ENCODE measurements around the gene B2M. TPM values are rescaled to one million over a fixed set of nuclear protein-coding genes. Genes with fewer than 3 reads are reported as not detected.
A peak's percentile ranks its signal among the peaks of the same experiment; 100 is the strongest.

Gene B2M
- total and polyA plus RNA-seq, 10 of the 15 experiments (the other 5 are each of a cell fraction or from before 2014, with no cell fraction given), result 2,901 to 22,794 (median 8,374) TPM

DNA sequence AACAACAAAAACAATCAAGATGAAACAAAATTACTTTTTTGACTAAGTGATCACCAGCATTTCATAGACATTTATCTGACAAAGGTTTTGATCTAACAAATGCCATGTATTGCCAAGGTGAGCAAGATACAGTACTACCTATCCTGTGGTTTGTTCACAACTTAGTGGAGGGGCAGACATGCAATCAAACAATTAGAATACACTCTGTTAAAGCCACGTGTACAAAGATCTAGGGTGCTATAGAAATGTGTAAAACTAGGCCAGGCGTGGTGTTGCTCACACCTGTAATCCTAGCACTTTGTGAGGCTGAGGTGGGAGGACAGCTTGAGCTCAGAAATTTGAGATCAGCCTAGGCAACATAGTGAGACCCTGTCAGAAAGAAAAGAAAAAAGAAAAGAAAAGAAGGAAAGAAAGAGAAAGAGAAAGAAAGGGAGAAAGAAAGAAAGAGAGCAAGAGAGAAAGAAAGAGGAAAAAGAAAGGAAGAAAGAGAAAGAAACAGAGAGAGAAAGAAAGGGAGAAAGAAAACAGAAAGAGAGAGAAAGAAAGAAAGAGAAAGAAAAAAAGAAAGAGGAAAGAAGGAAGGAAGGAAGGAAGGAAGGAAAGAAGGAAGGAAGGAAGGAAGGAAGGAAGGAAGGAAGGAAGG is 23.6 kb downstream of the B2M start (continued):
- TF ChIP-seq KDM1A (IDR thresholded peaks at IDR 0.05; ENCODE audit: borderline replicate concordance), result no peak
- TF ChIP-seq CHD4 (IDR thresholded peaks at IDR 0.05), result no peak
- TF ChIP-seq ZNF384 (IDR thresholded peaks at IDR 0.05; ENCODE audit: borderline replicate concordance, low read depth, low read length), result no peak
- TF ChIP-seq HDAC6 (IDR thresholded peaks at IDR 0.05; ENCODE audit: unreplicated experiment), result no peak
- TF ChIP-seq JUND (IDR thresholded peaks at IDR 0.05; ENCODE audit: low read depth, low read length), result no peak
- TF ChIP-seq KLF5 (IDR thresholded peaks at IDR 0.05; ENCODE audit: partially characterized antibody), result no peak
- TF ChIP-seq SMAD1 (IDR thresholded peaks at IDR 0.05; ENCODE audit: low read depth, partially characterized antibody), result no peak
- TF ChIP-seq IRF3 (IDR thresholded peaks at IDR 0.05), result no peak
- TF ChIP-seq CHD1 (IDR thresholded peaks at IDR 0.05; ENCODE audit: low read depth, low read length), result no peak
- TF ChIP-seq BRCA1 (IDR thresholded peaks at IDR 0.05; ENCODE audit: low read depth, low read length), result no peak
- 0 out of 2 replicates have a peak, but pooled peaks have one; percentile 12 for TF ChIP-seq RAD51 (IDR thresholded peaks at IDR 0.05)
- no peak for TF ChIP-seq ASH2L (IDR thresholded peaks at IDR 0.05; ENCODE audit: borderline replicate concordance, low read depth)
- no peak for TF ChIP-seq TAF1 (IDR thresholded peaks at IDR 0.05; ENCODE audit: borderline replicate concordance, low read depth, low read length)
- TF ChIP-seq ZNF217 (IDR thresholded peaks at IDR 0.05), result no peak
- TF ChIP-seq PAX8 (IDR thresholded peaks at IDR 0.05), result no peak
- TF ChIP-seq, protein P1, sequence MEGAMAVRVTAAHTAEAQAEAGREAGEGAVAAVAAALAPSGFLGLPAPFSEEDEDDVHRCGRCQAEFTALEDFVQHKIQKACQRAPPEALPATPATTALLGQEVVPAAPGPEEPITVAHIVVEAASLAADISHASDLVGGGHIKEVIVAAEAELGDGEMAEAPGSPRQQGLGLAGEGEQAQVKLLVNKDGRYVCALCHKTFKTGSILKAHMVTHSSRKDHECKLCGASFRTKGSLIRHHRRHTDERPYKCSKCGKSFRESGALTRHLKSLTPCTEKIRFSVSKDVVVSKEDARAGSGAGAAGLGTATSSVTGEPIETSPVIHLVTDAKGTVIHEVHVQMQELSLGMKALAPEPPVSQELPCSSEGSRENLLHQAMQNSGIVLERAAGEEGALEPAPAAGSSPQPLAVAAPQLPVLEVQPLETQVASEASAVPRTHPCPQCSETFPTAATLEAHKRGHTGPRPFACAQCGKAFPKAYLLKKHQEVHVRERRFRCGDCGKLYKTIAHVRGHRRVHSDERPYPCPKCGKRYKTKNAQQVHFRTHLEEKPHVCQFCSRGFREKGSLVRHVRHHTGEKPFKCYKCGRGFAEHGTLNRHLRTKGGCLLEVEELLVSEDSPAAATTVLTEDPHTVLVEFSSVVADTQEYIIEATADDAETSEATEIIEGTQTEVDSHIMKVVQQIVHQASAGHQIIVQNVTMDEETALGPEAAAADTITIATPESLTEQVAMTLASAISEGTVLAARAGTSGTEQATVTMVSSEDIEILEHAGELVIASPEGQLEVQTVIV (IDR thresholded peaks at IDR 0.05; ENCODE audit: borderline replicate concordance, partially characterized antibody), result no peak
- TF ChIP-seq BMI1 (IDR thresholded peaks at IDR 0.05; ENCODE audit: borderline replicate concordance), result 0 out of 2 replicates have a peak, but pooled peaks have one; percentile 6
- 0 out of 2 replicates have a peak, but pooled peaks have one; percentile 14 for TF ChIP-seq PKNOX1 (IDR thresholded peaks at IDR 0.05)
- no peak for TF ChIP-seq EGR1 (IDR thresholded peaks at IDR 0.05; ENCODE audit: borderline replicate concordance in 1 of 2, low read depth in 2 of 2, low read length in 2 of 2)
- TF ChIP-seq POU2F2 (IDR thresholded peaks at IDR 0.05; ENCODE audit: borderline replicate concordance, low read depth, low read length), result no peak
